Panc1 (cell line): Measurements from ENCODE around the gene GDF7. TPM values are rescaled to one million over a fixed set of nuclear protein-coding genes. Genes with fewer than 3 reads are reported as not detected.

Experiments used
- ATAC-seq: fragments of 200-7000 bp; cut with Tn5 transposase; 2 replicates; pipeline ENCODE4 v1.9.1; 2020; ENCODE audit warnings: mild to moderate bottlenecking, moderate library complexity
- BruUV-seq: library from RNA; stranded (reverse); fragments of 400-500 nt; replicated peaks from 2 replicates; lab custom pipeline; 2021; lab: Mats Ljungman, UMichigan
- CTCF ChIA-PET: fragments of 300-600 bp; sonication (Branson Sonifier 250); formaldehyde crosslinking; loops from one replicate; lab custom pipeline; 2022; ENCODE audit warnings: antibody characterized with exemption; lab: Charles Lee
- POLR2A ChIA-PET: fragments of 300-600 bp; sonication (Branson Sonifier 250); formaldehyde crosslinking; loops from one replicate; lab custom pipeline; 2022; ENCODE audit warnings: antibody characterized with exemption; lab: Charles Lee
- DNase-seq: peaks from one replicate; pipeline ENCODE4 v3.0.0-alpha.2; 2010; ENCODE audit warnings: low read depth, low spot score
- H3K27ac ChIP-seq: 2 replicates; pipeline ENCODE4 v1.5.1; 2011; ENCODE audit warnings: mild to moderate bottlenecking, low read length, inconsistent platforms
- H3K27me3 ChIP-seq: fragments of 200-500 bp; sonication (Bioruptor generic); 2 replicates; pipeline ENCODE4 v1.6.0; 2014; ENCODE audit warnings: low read length, inconsistent platforms; ENCODE audit not compliant: control insufficient read depth, insufficient read depth
- H3K36me3 ChIP-seq: fragments of 200-500 bp; sonication (Bioruptor generic); 2 replicates; pipeline ENCODE4 v1.5.1; 2014; ENCODE audit warnings: inconsistent platforms, mild to moderate bottlenecking, low read length, moderate library complexity; ENCODE audit not compliant: control insufficient read depth, insufficient read depth
- H3K4me1 ChIP-seq: 2 replicates; pipeline ENCODE4 v1.5.1; 2011; ENCODE audit warnings: inconsistent platforms, mild to moderate bottlenecking, low read length, moderate library complexity; ENCODE audit not compliant: control insufficient read depth, insufficient read depth
- H3K4me3 ChIP-seq, 2 experiments: 2 replicates each; pipeline ENCODE4 v1.5.1; 2011 to 2012; ENCODE audit warnings: low read depth in 2 of 2, low read length in 2 of 2, mild to moderate bottlenecking in 2 of 2, inconsistent platforms in 1 of 2, moderate library complexity in 1 of 2
- H3K9me3 ChIP-seq: fragments of 200-500 bp; sonication (Bioruptor generic); 2 replicates; pipeline ENCODE4 v1.5.1; 2014; ENCODE audit warnings: low read depth, mild to moderate bottlenecking, inconsistent platforms, low read length, moderate library complexity; ENCODE audit not compliant: control insufficient read depth, insufficient read depth
- POLR2AphosphoS5 ChIP-seq: IDR thresholded peaks from 2 replicates; pipeline ENCODE4 v1.6.1; 2012; ENCODE audit warnings: mild to moderate bottlenecking, low read depth, low read length, moderate library complexity
- SIN3A ChIP-seq: IDR thresholded peaks from 2 replicates; pipeline ENCODE4 v1.6.1; 2012; ENCODE audit warnings: low read depth, mild to moderate bottlenecking, low read length, moderate library complexity, borderline replicate concordance; ENCODE audit not compliant: insufficient read depth
- TCF7L2 ChIP-seq: IDR thresholded peaks from 2 replicates; pipeline ENCODE4 v1.6.1; 2011; ENCODE audit warnings: mild to moderate bottlenecking, low read depth, low read length, inconsistent platforms
- in situ Hi-C: cut with HindIII; loops from 2 replicates; pipeline ENCODE4 v1.10.0; 2016; ENCODE audit warnings: low sequenced_read_pairs, low pct_unique_long_range_greater_than_20kb
- intact Hi-C: fragments of 100-400 bp; cut with micrococcal nuclease; formaldehyde crosslinking; loops from one replicate; pipeline ENCODE4 v1.10.0; 2022; ENCODE audit not compliant: unreplicated experiment
- total RNA-seq: library from RNA; stranded (reverse); gene quantifications from one replicate; pipeline ENCODE4 v1.2.1, GENCODE V29; 2021; ENCODE audit not compliant: unreplicated experiment
- TF ChIP-seq, protein P1 (sequence below): fragments of 450-650 bp; IDR thresholded peaks from 2 replicates; pipeline ENCODE4 v1.5.1; 2017; ENCODE audit warnings: mild to moderate bottlenecking
- TF ChIP-seq, protein P2 (sequence below), 2 experiments: IDR thresholded peaks; 2 replicates each; pipeline ENCODE4 v1.6.1; 2011 to 2012; ENCODE audit warnings: low read depth in 2 of 2, control low read depth in 1 of 2, low read length in 1 of 2, mild to moderate bottlenecking in 1 of 2, moderate library complexity in 1 of 2; ENCODE audit not compliant: insufficient read depth in 1 of 2

Gene GDF7
- total RNA-seq, 1 experiment from 2014 or later, result not detected

DNA sequence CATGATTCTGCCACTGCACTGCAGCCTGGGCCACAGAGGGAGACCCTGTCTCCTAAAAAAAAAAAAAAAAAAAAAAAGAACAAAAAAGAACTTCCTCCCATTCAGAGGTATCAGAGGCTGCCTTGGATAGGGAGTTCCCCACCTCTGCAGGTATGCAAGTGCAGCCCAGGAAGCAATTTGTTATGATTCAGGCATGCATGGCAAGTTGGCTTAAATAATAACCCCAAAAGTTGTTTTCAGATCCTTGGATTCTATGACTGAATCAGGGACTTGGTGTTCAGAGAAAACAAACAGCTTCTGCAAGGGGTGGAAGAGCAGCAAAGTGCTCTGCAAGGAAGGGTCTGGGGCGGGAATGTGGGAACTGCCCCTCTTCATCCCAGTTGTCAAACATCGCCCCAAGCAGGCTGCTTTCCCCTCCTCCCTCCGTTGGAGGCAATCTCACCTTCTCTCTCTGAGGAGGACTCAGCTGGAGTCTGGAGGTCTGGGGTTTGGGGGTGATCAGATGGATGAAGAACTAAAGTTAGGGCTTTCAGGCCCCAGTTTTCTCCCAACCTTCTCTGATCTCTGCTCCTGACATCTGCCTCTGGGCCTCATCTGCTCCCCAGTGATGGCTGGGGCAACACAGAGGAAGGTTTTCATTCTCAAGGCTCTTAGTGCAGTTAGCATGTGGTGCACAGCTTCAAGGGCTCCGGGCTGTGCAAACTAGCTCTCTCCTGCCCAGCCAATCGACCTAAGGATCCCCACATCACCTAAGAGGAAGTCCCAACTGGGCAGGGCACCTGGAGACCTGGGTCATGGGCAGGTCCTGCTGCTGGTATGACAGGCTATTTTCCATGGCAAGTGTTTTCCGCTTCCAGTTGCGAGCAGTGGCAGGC, 3.5 kb upstream of the GDF7 start:
- H3K4me3 ChIP-seq, result no peak overlapping the region
- peaks cover 38% of the 10 kb centered on the region for H3K27me3 ChIP-seq
- no peak for DNase-seq
- no peak overlapping the region for H3K27ac ChIP-seq
- H3K9me3 ChIP-seq, result no peaks in the 10 kb centered on the region
- CTCF ChIA-PET, result interaction anchor here (0.6 to 0.8 kb wide), 2 partner anchors 12 to 219 kb away, joined by 3 to 4 read pairs; no protein-coding TSS in a partner anchor
- no TSS peak for BruUV-seq
- in situ Hi-C loops (no loop called here), intact Hi-C loops (loop anchor here (5.0 to 10.0 kb wide), 2 partner anchors 111 to 364 kb away; no protein-coding TSS in a partner anchor)
- ATAC-seq, result no peak
- no peaks in the 10 kb centered on the region for H3K36me3 ChIP-seq
- H3K4me1 ChIP-seq, result peaks cover 8% of the 10 kb centered on the region
- POLR2A ChIA-PET, result no interaction called here
- TF ChIP-seq TCF7L2, result no peak
- TF ChIP-seq SIN3A, result no peak
- TF ChIP-seq, protein P1, sequence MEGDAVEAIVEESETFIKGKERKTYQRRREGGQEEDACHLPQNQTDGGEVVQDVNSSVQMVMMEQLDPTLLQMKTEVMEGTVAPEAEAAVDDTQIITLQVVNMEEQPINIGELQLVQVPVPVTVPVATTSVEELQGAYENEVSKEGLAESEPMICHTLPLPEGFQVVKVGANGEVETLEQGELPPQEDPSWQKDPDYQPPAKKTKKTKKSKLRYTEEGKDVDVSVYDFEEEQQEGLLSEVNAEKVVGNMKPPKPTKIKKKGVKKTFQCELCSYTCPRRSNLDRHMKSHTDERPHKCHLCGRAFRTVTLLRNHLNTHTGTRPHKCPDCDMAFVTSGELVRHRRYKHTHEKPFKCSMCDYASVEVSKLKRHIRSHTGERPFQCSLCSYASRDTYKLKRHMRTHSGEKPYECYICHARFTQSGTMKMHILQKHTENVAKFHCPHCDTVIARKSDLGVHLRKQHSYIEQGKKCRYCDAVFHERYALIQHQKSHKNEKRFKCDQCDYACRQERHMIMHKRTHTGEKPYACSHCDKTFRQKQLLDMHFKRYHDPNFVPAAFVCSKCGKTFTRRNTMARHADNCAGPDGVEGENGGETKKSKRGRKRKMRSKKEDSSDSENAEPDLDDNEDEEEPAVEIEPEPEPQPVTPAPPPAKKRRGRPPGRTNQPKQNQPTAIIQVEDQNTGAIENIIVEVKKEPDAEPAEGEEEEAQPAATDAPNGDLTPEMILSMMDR, result no peak
- no peak for TF ChIP-seq POLR2AphosphoS5
- TF ChIP-seq, protein P2, sequence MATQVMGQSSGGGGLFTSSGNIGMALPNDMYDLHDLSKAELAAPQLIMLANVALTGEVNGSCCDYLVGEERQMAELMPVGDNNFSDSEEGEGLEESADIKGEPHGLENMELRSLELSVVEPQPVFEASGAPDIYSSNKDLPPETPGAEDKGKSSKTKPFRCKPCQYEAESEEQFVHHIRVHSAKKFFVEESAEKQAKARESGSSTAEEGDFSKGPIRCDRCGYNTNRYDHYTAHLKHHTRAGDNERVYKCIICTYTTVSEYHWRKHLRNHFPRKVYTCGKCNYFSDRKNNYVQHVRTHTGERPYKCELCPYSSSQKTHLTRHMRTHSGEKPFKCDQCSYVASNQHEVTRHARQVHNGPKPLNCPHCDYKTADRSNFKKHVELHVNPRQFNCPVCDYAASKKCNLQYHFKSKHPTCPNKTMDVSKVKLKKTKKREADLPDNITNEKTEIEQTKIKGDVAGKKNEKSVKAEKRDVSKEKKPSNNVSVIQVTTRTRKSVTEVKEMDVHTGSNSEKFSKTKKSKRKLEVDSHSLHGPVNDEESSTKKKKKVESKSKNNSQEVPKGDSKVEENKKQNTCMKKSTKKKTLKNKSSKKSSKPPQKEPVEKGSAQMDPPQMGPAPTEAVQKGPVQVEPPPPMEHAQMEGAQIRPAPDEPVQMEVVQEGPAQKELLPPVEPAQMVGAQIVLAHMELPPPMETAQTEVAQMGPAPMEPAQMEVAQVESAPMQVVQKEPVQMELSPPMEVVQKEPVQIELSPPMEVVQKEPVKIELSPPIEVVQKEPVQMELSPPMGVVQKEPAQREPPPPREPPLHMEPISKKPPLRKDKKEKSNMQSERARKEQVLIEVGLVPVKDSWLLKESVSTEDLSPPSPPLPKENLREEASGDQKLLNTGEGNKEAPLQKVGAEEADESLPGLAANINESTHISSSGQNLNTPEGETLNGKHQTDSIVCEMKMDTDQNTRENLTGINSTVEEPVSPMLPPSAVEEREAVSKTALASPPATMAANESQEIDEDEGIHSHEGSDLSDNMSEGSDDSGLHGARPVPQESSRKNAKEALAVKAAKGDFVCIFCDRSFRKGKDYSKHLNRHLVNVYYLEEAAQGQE (IDR thresholded peaks at IDR 0.05; ENCODE audit: insufficient read depth in 1 of 2, low read depth in 2 of 2, low read length in 1 of 2), result no peak

DNA sequence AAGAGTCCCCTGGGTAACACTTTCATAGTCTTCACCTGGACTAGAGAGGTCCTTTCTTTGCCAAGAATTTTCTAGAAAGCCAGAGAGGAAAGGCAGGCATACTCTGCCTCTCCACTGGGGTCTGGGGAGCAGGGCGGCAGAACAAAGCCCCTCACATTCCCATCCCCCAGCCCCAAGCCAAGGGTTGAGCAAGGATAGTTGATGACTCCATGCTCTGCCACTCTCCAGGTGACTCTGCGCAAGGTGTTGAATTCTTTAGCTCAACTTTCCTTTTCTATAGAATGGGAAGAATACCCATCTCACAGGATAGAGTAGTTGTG, 2.9 kb upstream of the GDF7 start:
- intact Hi-C loops (loop anchor here (5.0 to 10.0 kb wide), 2 partner anchors 111 to 363 kb away; no protein-coding TSS in a partner anchor), in situ Hi-C loops (no loop called here)
- TF ChIP-seq SIN3A (no peak), TCF7L2 (no peak), POLR2AphosphoS5 (no peak)
- TF ChIP-seq, protein P2 (IDR thresholded peaks at IDR 0.05; ENCODE audit: insufficient read depth in 1 of 2, low read depth in 2 of 2, low read length in 1 of 2), result no peak
- TF ChIP-seq, protein P1, result no peak
- H3K4me3 ChIP-seq, result no peak overlapping the region
- no TSS peak for BruUV-seq
- DNase-seq (no peak), ATAC-seq (no peak)
- H3K27me3 ChIP-seq, result peaks cover 36% of the 10 kb centered on the region
- no peak overlapping the region for H3K27ac ChIP-seq
- no peaks in the 10 kb centered on the region for H3K36me3 ChIP-seq
- ChIA-PET POLR2A (no interaction called here), CTCF (interaction anchor here (0.6 to 0.8 kb wide), 2 partner anchors 8 to 12 kb away, joined by 3 to 4 read pairs; no protein-coding TSS in a partner anchor)
- peaks cover 8% of the 10 kb centered on the region for H3K4me1 ChIP-seq
- H3K9me3 ChIP-seq, result no peaks in the 10 kb centered on the region
